ENCODE measurements around the gene ADAM33. TPM values are rescaled to one million over a fixed set of nuclear protein-coding genes. Genes with fewer than 3 reads are reported as not detected.
A peak's percentile ranks its signal among the peaks of the same experiment; 100 is the strongest.

The ADAM33 gene
- total and polyA plus RNA-seq, 2 of the 13 experiments (the other 11 are each of a cell fraction or from before 2014, with no cell fraction given): not detected

DNA sequence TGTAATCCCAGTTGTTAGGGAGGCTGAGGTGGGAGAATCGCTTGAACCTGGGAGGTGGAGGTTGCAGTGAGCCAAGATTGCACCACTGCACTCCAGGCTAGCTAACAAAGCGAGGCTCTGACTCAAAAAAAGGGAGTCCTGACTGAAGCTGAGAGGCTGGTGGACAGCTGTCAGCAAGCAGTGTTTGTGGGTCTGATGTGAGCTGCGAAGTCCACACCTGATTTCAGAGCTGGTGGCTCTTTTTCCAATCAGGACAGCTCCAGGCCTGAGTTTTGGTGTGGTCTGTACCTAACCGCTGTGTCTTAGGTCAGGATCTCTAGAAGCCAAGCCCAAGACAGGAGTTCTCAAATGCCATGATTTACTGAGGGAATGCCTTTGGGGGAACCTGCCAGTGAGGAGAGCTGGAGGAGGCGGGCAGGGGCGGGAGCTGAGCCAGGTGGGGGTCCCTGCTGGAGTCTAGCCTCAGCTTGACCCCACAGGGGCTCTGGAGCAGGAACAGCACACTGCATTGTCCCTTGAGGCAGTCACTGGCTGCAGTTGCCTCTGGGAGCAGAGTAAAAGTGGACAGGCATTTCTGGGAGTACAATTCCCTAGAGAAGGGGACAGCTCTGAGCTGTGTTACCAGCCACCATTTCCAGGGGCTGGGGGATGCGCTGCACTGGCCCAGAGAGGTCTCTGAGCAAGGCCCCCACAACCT lies 23.6 kb downstream of the ADAM33 start (continued):
- TF ChIP-seq RXRA (CRISPR knock-in tag; IDR thresholded peaks at IDR 0.05) (no peak), PPARG (CRISPR knock-in tag; conservative IDR thresholded peaks at IDR 0.05) (no peak), NFATC3 (CRISPR knock-in tag; IDR thresholded peaks at IDR 0.05) (no peak), ZIK1 (CRISPR knock-in tag; IDR thresholded peaks at IDR 0.05; ENCODE audit: borderline replicate concordance, low read depth) (no peak), ZNF546 (CRISPR knock-in tag; conservative IDR thresholded peaks at IDR 0.05) (0 out of 2 replicates have a peak, but pooled peaks have one; percentile 77), ZFP36L2 (CRISPR knock-in tag; IDR thresholded peaks at IDR 0.05) (no peak)
- TF ChIP-seq, protein P1, sequence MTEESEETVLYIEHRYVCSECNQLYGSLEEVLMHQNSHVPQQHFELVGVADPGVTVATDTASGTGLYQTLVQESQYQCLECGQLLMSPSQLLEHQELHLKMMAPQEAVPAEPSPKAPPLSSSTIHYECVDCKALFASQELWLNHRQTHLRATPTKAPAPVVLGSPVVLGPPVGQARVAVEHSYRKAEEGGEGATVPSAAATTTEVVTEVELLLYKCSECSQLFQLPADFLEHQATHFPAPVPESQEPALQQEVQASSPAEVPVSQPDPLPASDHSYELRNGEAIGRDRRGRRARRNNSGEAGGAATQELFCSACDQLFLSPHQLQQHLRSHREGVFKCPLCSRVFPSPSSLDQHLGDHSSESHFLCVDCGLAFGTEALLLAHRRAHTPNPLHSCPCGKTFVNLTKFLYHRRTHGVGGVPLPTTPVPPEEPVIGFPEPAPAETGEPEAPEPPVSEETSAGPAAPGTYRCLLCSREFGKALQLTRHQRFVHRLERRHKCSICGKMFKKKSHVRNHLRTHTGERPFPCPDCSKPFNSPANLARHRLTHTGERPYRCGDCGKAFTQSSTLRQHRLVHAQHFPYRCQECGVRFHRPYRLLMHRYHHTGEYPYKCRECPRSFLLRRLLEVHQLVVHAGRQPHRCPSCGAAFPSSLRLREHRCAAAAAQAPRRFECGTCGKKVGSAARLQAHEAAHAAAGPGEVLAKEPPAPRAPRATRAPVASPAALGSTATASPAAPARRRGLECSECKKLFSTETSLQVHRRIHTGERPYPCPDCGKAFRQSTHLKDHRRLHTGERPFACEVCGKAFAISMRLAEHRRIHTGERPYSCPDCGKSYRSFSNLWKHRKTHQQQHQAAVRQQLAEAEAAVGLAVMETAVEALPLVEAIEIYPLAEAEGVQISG (CRISPR knock-in tag; IDR thresholded peaks at IDR 0.05): peak; percentile 15; the same call in 1 of the 2 replicates
- TF ChIP-seq, protein P2, sequence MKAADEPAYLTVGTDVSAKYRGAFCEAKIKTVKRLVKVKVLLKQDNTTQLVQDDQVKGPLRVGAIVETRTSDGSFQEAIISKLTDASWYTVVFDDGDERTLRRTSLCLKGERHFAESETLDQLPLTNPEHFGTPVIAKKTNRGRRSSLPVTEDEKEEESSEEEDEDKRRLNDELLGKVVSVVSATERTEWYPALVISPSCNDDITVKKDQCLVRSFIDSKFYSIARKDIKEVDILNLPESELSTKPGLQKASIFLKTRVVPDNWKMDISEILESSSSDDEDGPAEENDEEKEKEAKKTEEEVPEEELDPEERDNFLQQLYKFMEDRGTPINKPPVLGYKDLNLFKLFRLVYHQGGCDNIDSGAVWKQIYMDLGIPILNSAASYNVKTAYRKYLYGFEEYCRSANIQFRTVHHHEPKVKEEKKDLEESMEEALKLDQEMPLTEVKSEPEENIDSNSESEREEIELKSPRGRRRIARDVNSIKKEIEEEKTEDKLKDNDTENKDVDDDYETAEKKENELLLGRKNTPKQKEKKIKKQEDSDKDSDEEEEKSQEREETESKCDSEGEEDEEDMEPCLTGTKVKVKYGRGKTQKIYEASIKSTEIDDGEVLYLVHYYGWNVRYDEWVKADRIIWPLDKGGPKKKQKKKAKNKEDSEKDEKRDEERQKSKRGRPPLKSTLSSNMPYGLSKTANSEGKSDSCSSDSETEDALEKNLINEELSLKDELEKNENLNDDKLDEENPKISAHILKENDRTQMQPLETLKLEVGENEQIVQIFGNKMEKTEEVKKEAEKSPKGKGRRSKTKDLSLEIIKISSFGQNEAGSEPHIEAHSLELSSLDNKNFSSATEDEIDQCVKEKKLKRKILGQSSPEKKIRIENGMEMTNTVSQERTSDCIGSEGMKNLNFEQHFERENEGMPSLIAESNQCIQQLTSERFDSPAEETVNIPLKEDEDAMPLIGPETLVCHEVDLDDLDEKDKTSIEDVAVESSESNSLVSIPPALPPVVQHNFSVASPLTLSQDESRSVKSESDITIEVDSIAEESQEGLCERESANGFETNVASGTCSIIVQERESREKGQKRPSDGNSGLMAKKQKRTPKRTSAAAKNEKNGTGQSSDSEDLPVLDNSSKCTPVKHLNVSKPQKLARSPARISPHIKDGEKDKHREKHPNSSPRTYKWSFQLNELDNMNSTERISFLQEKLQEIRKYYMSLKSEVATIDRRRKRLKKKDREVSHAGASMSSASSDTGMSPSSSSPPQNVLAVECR (CRISPR knock-in tag; IDR thresholded peaks at IDR 0.05; ENCODE audit: borderline replicate concordance): no peak
- TF ChIP-seq, protein P3, sequence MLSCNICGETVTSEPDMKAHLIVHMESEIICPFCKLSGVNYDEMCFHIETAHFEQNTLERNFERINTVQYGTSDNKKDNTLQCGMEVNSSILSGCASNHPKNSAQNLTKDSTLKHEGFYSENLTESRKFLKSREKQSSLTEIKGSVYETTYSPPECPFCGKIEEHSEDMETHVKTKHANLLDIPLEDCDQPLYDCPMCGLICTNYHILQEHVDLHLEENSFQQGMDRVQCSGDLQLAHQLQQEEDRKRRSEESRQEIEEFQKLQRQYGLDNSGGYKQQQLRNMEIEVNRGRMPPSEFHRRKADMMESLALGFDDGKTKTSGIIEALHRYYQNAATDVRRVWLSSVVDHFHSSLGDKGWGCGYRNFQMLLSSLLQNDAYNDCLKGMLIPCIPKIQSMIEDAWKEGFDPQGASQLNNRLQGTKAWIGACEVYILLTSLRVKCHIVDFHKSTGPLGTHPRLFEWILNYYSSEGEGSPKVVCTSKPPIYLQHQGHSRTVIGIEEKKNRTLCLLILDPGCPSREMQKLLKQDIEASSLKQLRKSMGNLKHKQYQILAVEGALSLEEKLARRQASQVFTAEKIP (CRISPR knock-in tag; IDR thresholded peaks at IDR 0.05; ENCODE audit: borderline replicate concordance): no peak
- TF ChIP-seq, protein P4, sequence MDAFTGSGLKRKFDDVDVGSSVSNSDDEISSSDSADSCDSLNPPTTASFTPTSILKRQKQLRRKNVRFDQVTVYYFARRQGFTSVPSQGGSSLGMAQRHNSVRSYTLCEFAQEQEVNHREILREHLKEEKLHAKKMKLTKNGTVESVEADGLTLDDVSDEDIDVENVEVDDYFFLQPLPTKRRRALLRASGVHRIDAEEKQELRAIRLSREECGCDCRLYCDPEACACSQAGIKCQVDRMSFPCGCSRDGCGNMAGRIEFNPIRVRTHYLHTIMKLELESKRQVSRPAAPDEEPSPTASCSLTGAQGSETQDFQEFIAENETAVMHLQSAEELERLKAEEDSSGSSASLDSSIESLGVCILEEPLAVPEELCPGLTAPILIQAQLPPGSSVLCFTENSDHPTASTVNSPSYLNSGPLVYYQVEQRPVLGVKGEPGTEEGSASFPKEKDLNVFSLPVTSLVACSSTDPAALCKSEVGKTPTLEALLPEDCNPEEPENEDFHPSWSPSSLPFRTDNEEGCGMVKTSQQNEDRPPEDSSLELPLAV (CRISPR knock-in tag; conservative IDR thresholded peaks at IDR 0.05; ENCODE audit: low read depth): no peak
